SK-N-SH (cell line): ENCODE data around the gene PARP11. TPM values are rescaled to one million over a fixed set of nuclear protein-coding genes. Genes with fewer than 3 reads are reported as not detected.

Experiments used
- CTCF ChIA-PET: fragments of 300-600, 350-600 bp; formaldehyde crosslinking; extraction: SDS; loops from one replicate; lab custom pipeline; 2021; lab: Yijun Ruan, JAX
- POLR2A ChIA-PET: fragments of 350-600 bp; sonication (Branson Sonifier 250); formaldehyde crosslinking; extraction: SDS; loops from one replicate; lab custom pipeline; 2020; ENCODE audit warnings: antibody characterized with exemption, inconsistent platforms; lab: Yijun Ruan, JAX
- DNase-seq: peaks from one replicate; pipeline ENCODE4 v3.0.0; 2012
- H2AFZ ChIP-seq: fragments of 200-600 bp; sonication (generic); 2 replicates; pipeline ENCODE4 v1.8.1; 2016; ENCODE audit warnings: antibody characterized with exemption, mild to moderate bottlenecking, low read depth
- H3F3A ChIP-seq: fragments of 200-600 bp; sonication (generic); replicated peaks from 2 replicates; pipeline ENCODE3; 2016; ENCODE audit warnings: antibody characterized with exemption, mild to moderate bottlenecking; ENCODE audit not compliant: insufficient read depth
- H3K27ac ChIP-seq, 2 experiments: fragments of 200-500 bp in 1 of 2; fragments of 200-600 bp in 1 of 2; sonication (Bioruptor generic) in 1 of 2; sonication (generic), shearing (Covaris generic) in 1 of 2; 2 replicates each; pipeline versions ENCODE4 v1.5.1 to v1.6.1; 2014 to 2016; ENCODE audit warnings: low read depth in 2 of 2, inconsistent platforms in 1 of 2, low read length in 1 of 2, mild to moderate bottlenecking in 1 of 2, mixed read lengths in 1 of 2
- H3K27me3 ChIP-seq: fragments of 200-600 bp; sonication (generic), shearing (Covaris generic); 2 replicates; pipeline ENCODE4 v1.6.1; 2016; ENCODE audit warnings: mixed run types; ENCODE audit not compliant: insufficient read depth
- H3K36me3 ChIP-seq, 2 experiments: fragments of 200-500 bp in 1 of 2; fragments of 200-600 bp in 1 of 2; sonication (Bioruptor generic) in 1 of 2; sonication (generic) in 1 of 2; replicated peaks in 1 of 2; 2 replicates each; pipeline versions ENCODE3 to v1.5.1; 2014 to 2016; ENCODE audit warnings: low read length in 1 of 2, mild to moderate bottlenecking in 1 of 2; ENCODE audit not compliant: insufficient read depth in 2 of 2, control insufficient read depth in 1 of 2
- H3K4me1 ChIP-seq, 2 experiments: fragments of 200-500 bp in 1 of 2; fragments of 200-600 bp in 1 of 2; sonication (Bioruptor generic) in 1 of 2; sonication (generic), shearing (Covaris generic) in 1 of 2; 2 replicates each; pipeline versions ENCODE4 v1.5.1 to v1.6.1; 2014 to 2016; ENCODE audit warnings: low read depth in 1 of 2, low read length in 1 of 2, mixed run types in 1 of 2; ENCODE audit not compliant: insufficient read depth in 2 of 2, control insufficient read depth in 1 of 2
- H3K4me2 ChIP-seq: fragments of 200-600 bp; sonication (generic), shearing (Covaris generic); 2 replicates; pipeline ENCODE4 v1.6.1; 2017; ENCODE audit warnings: mixed run types
- H3K4me3 ChIP-seq, 2 experiments: fragments of 200-500 bp in 1 of 2; fragments of 200-600 bp in 1 of 2; sonication (Bioruptor generic) in 1 of 2; sonication (generic), shearing (Covaris generic) in 1 of 2; 2 replicates each; pipeline versions ENCODE4 v1.5.1 to v1.8.1; 2014 to 2016; ENCODE audit warnings: low read depth in 2 of 2, inconsistent platforms in 1 of 2, low read length in 1 of 2, mild to moderate bottlenecking in 1 of 2, mixed read lengths in 1 of 2, moderate library complexity in 1 of 2
- H3K79me2 ChIP-seq: fragments of 200-600 bp; sonication (generic); 2 replicates; pipeline ENCODE4 v1.8.1; 2017; ENCODE audit warnings: mild to moderate bottlenecking; ENCODE audit not compliant: insufficient read depth
- H3K9ac ChIP-seq: fragments of 200-600 bp; sonication (generic); 2 replicates; pipeline ENCODE4 v1.6.1; 2017; ENCODE audit warnings: mixed run types
- H3K9me2 ChIP-seq: fragments of 200-600 bp; sonication (generic); 2 replicates; pipeline ENCODE4 v1.6.1; 2017; ENCODE audit warnings: mixed run types
- H3K9me3 ChIP-seq: fragments of 200-600 bp; sonication (generic); 2 replicates; pipeline ENCODE4 v1.6.1; 2017; ENCODE audit warnings: mixed run types, mild to moderate bottlenecking, moderate library complexity
- H4K20me1 ChIP-seq: fragments of 200-600 bp; sonication (generic); 2 replicates; pipeline ENCODE4 v1.6.1; 2017; ENCODE audit warnings: mild to moderate bottlenecking, mixed run types; ENCODE audit not compliant: insufficient read depth
- CTCF ChIP-seq: fragments of 200-600 bp; sonication (generic); IDR thresholded peaks from 2 replicates; pipeline ENCODE4 v1.6.1; 2017; ENCODE audit warnings: antibody characterized with exemption, mild to moderate bottlenecking, moderate library complexity
- ELF1 ChIP-seq: IDR thresholded peaks from 2 replicates; pipeline ENCODE4 v1.4.0; 2012
- EP300 ChIP-seq, 2 experiments: IDR thresholded peaks; 2 replicates each; pipeline versions ENCODE4 v1.4.0 to v1.6.1; 2012; ENCODE audit warnings: borderline replicate concordance in 1 of 2, low read depth in 1 of 2, low read length in 1 of 2
- EZH2phosphoT487 ChIP-seq: fragments of 200-600 bp; sonication (generic); IDR thresholded peaks from 2 replicates; pipeline ENCODE4 v1.6.1; 2017; ENCODE audit warnings: low read depth, mixed run types, mild to moderate bottlenecking, antibody characterized with exemption, moderate library complexity, borderline replicate concordance
- FOSL2 ChIP-seq: IDR thresholded peaks from 2 replicates; pipeline ENCODE4 v1.4.0; 2012; ENCODE audit warnings: low read depth, mild to moderate bottlenecking, moderate library complexity, borderline replicate concordance
- FOXM1 ChIP-seq: IDR thresholded peaks from 2 replicates; pipeline ENCODE4 v1.4.0; 2012; ENCODE audit warnings: low read depth, mild to moderate bottlenecking
- MAX ChIP-seq: IDR thresholded peaks from 2 replicates; pipeline ENCODE4 v1.4.0; 2012; ENCODE audit warnings: low read depth
- RAD21 ChIP-seq: IDR thresholded peaks from 2 replicates; pipeline ENCODE4 v1.6.1; 2012; ENCODE audit warnings: mild to moderate bottlenecking, low read length
- REST ChIP-seq: IDR thresholded peaks from 2 replicates; pipeline ENCODE4 v1.6.1; 2012; ENCODE audit warnings: mild to moderate bottlenecking, low read depth, low read length, moderate library complexity
- RFX5 ChIP-seq: IDR thresholded peaks from 2 replicates; pipeline ENCODE4 v1.6.1; 2012; ENCODE audit warnings: mild to moderate bottlenecking, improper control_type of control experiment, low read length
- SMC3 ChIP-seq: IDR thresholded peaks from 2 replicates; pipeline ENCODE4 v1.6.1; 2012; ENCODE audit warnings: low read depth, low read length, improper control_type of control experiment
- TAF1 ChIP-seq: IDR thresholded peaks from 2 replicates; pipeline ENCODE4 v1.6.1; 2012; ENCODE audit warnings: low read depth, mild to moderate bottlenecking, low read length, moderate library complexity, borderline replicate concordance
- TEAD4 ChIP-seq: IDR thresholded peaks from 2 replicates; pipeline ENCODE4 v1.4.0; 2012; ENCODE audit warnings: mild to moderate bottlenecking, borderline replicate concordance; ENCODE audit not compliant: insufficient read depth
- USF2 ChIP-seq: fragments of 150-350 bp; IDR thresholded peaks from 2 replicates; pipeline ENCODE4 v1.6.1; 2017; ENCODE audit warnings: antibody characterized with exemption, low read length, low read depth, borderline replicate concordance
- polyA plus RNA-seq, 3 experiments: library from polyadenylated mRNA; depleted of rRNA; stranded (reverse); fragments of >200 nt; gene quantifications; 2 replicates each; pipeline ENCODE4 v1.2.3, GENCODE V29; 2012

Gene PARP11
- polyA plus RNA-seq, 1 of the 3 experiments (the other 2 are of a cell fraction), result 1.8 TPM

GRCh38 chr12:3902921-3903320 is 29.7 kb upstream of the PARP11 start:
- no peaks in the 10 kb centered on the region for H3K9me2 ChIP-seq
- ChIA-PET POLR2A (no interaction called here), CTCF (interaction anchor here (1.4 kb wide), 1 partner anchor 374 kb away, joined by 3 read pairs; no protein-coding TSS in a partner anchor)
- H3K4me3 ChIP-seq, result no peak overlapping the region
- peaks cover 39% of the 10 kb centered on the region; the same call in 1 of the 2 replicates for H3K27me3 ChIP-seq
- no peaks in the 10 kb centered on the region for H3F3A ChIP-seq
- H3K27ac ChIP-seq, result no peak overlapping the region
- DNase-seq, result no peak
- H3K79me2 ChIP-seq, result no peaks in the 10 kb centered on the region
- no peak overlapping the region for H3K4me2 ChIP-seq
- TF ChIP-seq RAD21 (no peak), FOSL2 (no peak), FOXM1 (no peak), ELF1 (no peak), TAF1 (no peak), CTCF (no peak), RFX5 (no peak), EP300 (IDR thresholded peaks at IDR 0.05; ENCODE audit: borderline replicate concordance in 1 of 2, low read depth in 1 of 2, low read length in 1 of 2) (no peak), SMC3 (no peak), REST (no peak), USF2 (no peak), TEAD4 (no peak), MAX (no peak), EZH2phosphoT487 (no peak)
- TF ChIP-seq, all 33 proteins: peak for 0
- Histone ChIP-seq H3K4me1 (no peaks in the 10 kb centered on the region), H3K36me3 (no peaks in the 10 kb centered on the region), H3K9me3 (no peaks in the 10 kb centered on the region), H3K9ac (no peak overlapping the region), H2AFZ (no peak overlapping the region), H4K20me1 (no peaks in the 10 kb centered on the region)
